A204.1 (cell line): Measurements from ENCODE around the gene MCM5.
"Not testable (repeated sequence)": the region's sequence is repeated elsewhere in the genome, so short reads cannot be mapped to it uniquely, and the experiment has no call there.

ENCODE experiments used
- FAIRE-seq: peaks from 2 replicates; lab custom pipeline; 2012; peaks lifted over from hg19 to GRCh38; lab: Jason Lieb, UNC

MCM5 gene

DNA sequence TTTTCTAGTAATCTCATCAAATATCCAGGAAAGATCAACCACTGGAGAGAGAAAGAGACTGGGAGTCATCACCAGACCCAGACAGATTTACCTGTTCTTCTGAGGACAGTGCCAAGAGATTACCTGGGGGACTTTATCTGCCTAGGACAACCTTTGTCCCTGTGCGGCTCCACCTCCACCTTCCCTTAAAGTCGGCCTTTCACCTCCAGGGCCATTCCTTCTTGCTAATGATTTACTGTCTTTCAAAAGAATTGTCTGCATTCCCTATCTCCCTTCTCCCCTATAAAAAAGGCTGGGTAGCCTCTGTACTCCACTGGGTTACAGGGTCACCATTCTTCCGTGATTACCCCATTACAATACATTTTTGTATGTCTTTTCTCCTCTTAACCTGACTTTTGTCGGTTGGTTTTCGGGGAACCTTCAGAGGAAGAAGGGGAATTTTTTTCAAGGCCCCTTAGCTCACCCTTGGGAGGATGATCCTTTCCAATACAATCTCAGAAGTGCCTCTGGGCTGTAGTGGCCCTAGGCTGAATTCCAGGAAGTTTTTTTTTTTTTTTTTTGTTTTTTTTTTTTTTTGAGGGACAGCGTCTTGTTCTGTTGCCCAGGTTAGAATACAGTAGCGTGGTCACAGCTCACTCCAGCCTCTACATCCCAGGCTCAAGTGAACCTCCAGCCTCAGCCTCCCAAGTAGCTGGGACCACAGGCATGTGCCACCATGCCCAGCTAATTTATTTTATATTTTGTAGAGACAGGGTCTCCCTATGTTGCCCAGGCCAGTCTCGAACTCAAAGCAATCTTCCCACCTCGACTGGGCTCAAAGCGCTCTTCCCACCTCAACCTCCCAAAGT, 20.6 kb upstream of the MCM5 start:
- FAIRE-seq, result no peak

DNA sequence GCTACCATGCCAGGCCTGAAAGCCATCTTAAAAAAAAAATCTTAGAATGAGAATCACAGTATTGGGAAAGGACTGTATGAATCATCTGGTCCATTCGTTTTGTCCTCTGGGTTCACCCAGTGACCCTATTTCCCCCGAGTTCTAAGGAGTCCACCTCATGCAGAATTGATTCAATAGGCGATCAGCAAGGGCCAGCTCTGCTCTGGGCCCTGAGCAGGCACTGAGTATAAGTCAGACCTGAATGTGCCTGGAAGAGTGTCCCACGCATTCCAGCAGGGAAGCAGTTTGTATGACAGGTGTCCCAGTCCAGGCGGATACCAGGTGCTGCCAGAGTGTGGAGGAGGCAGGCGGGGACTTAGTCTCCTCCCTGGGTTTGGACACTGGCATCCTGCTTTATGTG, 19.9 kb upstream of the MCM5 start:
- FAIRE-seq, result no peak

DNA sequence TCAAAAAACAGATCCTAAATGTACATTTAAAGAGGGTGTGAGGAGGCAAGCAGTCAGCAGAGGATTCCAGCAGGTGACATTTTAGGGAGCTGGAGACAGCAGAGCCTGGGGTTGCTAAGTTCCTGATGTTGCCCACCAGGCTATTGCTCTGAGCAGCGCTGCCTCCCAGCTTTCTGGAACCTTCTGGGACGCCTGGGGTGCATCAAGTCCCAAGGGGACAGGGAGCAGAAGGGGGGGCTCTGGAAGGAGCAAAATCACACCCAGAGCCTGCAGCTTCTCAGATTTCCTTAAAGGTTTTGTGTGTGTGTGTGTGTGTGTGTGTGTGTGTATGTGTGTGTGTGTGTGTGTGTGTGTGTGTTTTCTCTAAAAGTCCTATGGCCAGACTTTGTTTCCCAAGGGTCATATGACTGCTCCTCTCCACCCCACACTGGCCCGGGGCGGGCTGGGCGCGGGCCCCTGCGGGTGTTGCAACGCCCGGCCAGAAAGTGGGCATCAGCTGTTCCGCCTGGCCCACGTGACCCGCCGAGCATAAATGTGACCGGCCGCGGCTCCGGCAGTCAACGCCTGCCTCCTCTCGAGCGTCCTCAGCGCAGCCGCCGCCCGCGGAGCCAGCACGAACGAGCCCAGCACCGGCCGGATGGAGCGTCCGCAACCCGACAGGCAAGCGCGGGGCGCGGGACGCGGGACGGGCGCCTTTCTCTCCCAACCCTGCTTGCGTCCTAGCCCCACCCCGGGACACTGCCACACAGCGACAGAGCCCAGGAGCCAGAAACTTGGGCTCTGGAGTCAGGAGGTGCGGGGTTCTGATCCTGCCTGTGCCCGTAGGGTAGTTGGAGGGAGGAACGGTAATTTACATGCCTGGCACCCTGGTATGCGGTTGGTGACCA, 19.2 kb upstream of the MCM5 start, which contains the start of gene HMOX1:
TSS of gene HMOX1 (plus strand) at position 560 of the 887 bp plus-strand sequence. CDS start at position 638, 78 bp downstream.
- no peak for FAIRE-seq

DNA sequence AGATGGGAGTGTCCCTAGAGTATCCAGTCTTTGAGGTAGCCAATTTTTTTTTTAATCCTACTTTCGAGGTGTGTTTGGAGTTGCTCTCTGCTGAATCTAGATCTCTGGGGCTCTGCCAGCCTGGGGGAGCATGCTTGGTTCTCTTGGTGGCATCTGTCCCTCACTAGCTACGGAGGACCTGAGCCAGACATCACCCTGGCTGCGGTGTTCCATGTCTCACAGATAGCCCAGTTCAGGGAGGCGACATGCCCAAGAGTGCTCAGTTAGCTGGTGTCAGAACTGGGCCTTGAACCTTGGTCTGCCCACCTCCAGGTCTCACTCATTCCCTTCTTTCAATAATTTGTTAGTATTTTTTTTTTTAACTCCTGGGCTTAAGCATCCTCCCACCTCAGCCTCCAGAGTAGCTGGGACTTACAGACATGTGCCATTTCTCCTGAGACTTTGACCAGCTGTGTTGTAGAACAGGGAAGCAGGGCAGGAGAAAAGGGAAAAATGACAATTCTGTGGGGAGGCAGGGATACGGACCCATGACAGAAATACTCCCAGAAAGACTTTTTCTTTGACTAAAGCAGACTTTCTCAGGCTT, 18.4 kb upstream of the MCM5 start:
- no peak for FAIRE-seq

DNA sequence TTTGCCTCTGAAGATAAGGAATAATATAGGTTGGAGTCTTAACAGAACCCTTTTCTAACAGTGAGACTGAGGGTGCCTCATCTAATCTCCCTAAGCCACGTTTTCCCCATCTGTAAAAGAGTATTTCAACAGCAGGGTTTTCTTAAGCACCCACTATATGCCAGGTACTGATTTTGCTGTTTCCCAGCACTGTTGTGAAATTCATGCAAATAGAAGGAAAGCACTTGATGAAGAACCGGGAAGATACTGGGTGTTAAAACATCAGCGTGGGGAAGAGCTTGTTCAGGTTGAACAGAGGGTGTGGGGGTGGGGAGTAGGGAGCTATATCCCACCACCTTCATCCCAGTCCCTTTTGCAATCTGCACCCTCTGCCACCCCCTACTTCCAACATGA, 16.3 kb upstream of the MCM5 start:
- no peak for FAIRE-seq

DNA sequence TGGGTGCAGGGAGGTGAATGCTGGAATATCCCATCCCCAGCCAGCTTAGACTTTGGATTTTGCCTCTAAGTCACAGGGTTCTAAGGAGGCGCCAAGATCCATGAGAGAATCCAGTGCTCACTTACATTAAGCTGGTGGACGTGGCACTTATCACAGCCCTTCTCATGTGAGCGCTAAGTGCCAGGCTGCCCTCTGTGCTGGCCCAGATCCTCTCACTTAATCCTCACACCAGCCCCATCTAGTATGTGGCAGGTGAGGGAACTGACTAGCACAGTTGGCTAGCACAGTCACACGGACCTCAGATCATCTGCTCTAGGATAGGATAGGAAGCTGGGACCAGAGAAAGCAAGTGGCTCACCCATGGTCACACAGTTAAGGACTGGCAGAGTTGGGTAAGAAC, 15.4 kb upstream of the MCM5 start:
- FAIRE-seq, result no peak

DNA sequence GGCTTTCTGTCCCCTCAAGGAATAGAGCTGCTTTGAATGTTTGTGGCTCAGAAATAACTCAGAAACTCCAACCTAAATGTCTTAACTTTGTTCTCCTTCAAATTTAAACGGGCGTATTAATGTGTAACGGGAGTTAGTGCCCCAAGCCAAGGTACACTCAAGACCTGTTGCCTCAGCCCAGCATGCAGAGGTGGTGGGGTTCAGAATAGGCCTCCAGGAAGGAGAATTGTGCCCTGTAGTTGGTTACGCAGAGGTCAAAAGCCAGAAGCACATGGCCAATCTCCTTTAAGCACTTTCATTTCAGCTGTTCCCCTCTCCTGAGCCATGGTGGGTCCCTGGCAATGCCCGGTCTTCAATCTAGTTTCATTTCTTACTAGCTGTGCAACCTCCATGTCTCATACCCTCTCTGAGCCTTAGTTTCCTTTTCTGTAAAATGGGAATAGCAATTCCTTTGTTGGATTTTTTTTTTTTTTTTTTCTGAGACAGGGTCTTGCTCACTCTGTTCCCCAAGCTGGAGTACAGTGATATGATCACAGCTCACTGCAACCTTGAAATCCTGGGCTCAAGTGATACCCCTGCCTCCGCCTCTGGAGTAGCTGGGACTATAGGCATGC, 14.9 kb upstream of the MCM5 start:
- FAIRE-seq, result no peak

DNA sequence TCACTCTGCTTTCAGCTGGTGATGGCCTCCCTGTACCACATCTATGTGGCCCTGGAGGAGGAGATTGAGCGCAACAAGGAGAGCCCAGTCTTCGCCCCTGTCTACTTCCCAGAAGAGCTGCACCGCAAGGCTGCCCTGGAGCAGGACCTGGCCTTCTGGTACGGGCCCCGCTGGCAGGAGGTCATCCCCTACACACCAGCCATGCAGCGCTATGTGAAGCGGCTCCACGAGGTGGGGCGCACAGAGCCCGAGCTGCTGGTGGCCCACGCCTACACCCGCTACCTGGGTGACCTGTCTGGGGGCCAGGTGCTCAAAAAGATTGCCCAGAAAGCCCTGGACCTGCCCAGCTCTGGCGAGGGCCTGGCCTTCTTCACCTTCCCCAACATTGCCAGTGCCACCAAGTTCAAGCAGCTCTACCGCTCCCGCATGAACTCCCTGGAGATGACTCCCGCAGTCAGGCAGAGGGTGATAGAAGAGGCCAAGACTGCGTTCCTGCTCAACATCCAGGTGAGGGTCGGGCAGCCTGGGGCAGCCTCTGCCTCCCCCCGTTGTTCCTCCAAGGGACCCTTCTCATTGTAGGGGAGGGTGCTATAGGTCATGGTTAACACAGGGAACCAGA, 13.2 kb upstream of the MCM5 start:
- FAIRE-seq, result no peak

DNA sequence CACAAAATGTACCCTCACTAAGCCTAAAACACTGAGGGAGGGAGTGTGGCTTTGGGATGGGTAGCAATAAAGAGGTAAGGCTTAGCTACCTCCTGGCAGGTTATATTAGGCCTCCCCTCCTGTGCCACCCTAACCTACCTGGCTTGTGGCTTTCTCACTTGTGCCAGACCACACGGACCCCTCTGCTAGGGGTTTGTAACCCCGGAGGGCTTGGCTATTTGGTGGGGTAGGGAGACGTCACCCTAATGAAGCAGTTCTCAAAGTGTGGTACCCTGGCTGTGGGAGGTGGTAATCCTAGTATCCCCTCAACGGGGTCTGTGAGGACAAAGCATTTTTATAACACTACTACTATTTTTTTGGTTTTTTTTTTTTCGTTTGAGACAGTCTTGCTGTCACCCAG, 9.0 kb upstream of the MCM5 start:
- no peak for FAIRE-seq

DNA sequence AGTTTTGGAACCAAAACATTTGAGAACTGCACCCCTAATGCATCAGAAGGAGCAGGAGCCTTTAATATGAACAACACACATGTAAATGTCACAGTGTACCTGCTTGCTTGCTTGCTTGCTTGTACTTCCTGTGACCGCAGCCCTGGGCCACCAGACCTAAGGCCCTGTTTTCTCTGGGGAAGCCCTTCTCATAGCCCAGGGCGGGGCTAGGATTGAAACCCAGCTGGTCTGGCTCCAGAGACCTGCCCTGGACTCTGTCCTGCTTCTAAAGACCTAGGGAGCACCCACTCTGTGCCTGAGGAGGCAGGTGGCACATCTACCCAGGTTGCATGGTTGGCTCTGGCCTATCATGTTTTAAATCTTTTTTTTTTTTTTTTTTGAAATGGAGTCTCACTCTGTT, 7.6 kb upstream of the MCM5 start:
- FAIRE-seq, result no peak

DNA sequence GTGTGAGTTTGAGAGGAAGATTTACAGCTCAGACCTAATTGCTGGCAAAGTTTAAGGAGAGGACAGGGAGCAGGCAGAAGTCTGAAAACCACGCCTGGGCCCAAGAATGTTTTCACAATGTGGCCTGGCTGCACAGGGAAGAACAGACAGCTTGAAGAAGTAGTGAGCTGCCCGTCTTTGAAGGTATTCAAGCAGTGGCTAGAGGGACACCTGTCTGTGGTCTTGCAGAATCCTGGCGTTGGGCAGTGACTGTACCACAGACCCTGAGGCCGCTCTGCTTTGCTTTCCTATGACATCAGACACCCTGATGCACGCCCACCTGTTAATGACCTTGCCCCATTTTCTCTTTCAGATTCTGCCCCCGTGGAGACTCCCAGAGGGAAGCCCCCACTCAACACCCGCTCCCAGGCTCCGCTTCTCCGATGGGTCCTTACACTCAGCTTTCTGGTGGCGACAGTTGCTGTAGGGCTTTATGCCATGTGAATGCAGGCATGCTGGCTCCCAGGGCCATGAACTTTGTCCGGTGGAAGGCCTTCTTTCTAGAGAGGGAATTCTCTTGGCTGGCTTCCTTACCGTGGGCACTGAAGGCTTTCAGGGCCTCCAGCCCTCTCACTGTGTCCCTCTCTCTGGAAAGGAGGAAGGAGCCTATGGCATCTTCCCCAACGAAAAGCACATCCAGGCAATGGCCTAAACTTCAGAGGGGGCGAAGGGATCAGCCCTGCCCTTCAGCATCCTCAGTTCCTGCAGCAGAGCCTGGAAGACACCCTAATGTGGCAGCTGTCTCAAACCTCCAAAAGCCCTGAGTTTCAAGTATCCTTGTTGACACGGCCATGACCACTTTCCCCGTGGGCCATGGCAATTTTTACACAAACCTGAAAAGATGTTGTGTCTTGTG, 6.6 kb upstream of the MCM5 start:
- no peak for FAIRE-seq

DNA sequence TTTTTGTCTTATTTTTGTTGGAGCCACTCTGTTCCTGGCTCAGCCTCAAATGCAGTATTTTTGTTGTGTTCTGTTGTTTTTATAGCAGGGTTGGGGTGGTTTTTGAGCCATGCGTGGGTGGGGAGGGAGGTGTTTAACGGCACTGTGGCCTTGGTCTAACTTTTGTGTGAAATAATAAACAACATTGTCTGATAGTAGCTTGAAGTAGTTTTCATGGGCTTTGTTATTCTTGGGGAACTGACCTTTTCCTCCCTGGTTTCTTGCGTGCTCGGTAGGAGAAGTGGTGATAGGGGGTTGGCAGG, 6.0 kb upstream of the MCM5 start:
- no peak for FAIRE-seq

DNA sequence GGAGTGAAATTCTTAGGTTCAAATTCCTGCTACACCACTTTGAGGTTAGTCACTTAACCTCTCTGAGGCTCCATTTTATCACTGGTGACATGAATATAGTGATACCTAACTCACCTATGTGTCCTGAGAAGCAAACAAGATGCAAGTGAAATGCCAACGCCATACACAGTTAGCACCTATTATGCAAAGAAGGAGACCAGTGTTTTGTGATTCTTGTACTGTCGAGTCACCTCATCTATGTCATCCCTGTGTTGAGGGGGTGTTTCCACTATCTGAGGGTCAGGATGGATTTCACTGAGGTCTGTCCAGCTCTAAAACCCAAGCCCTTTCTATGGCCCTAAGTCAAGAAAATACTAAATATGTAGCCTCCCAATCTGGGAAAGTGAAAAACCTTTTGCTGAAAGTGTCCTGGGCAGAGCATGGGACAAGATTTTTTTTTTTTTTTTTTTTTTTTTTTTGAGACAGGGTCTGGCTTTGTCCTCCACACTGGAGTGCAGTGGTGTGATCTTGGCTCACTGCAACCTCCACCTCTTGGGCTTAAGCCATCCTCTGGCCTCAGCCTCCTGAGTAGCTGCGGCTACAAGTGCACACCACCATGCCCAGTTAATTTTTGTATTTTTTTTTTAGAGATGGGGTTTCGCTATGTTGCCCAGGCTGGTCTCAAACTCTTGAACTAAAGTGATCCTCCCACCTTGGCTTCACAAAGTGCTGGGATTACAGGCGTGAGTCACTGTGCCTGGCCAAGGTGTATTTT, 5.0 kb upstream of the MCM5 start:
- FAIRE-seq, result no peak

DNA sequence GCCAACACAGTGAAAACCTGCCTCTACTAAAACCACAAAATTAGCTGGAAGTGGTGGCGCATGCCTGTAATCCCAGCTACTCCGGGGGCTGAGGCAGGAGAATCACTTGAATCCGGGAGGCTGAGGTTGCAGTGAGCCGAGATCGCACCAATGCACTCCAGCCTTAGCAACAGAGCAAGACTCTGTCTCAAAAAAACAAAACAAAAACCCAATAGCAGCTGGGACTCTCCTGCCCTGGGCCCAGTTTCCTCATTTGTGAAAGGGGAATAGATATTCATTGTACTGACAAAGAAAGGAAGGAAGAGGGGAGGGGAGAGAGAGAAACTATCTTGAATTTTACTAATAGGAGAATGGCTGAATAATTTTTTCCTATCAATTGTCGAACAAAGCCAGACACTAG, 3.3 kb upstream of the MCM5 start:
- FAIRE-seq, result not testable (repeated sequence)

DNA sequence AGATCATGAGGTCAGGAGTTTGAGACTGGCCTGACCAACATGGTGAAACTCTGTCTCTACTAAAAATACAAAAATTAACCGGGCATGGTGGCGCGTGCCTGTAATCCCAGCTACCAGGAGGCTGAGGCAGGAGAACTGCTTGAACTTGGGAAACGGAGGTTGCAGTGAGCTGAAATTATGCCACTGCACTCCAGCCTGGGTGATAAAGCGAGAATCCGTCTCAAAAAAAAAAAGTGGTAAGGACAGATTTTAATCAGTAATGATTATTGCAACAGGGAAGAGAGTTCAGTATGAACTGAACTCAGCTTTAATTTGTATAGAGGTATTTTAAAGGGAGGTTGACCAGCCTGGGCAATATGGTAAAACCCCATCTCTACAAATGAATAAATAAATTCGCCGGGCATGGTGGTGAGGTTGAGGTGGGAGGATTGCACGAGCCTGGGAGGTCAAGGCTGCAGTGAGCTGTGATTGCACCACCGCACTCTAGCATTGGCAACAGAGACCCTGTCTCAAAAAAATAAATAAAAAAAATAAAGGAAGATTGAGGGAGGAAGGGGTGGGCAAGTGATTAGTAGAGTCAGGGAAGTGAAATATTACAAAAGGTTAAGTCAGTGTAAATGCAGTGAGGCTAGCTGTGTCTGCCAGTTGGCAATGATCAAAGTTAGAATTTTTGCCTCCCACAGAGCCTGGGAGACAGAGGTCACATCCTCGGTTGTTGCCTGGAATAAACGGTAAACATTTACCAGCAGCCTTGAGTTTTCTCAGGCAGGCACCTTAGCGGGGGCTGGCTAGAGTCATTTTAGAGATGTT, 2.6 kb upstream of the MCM5 start:
- no peak for FAIRE-seq

DNA sequence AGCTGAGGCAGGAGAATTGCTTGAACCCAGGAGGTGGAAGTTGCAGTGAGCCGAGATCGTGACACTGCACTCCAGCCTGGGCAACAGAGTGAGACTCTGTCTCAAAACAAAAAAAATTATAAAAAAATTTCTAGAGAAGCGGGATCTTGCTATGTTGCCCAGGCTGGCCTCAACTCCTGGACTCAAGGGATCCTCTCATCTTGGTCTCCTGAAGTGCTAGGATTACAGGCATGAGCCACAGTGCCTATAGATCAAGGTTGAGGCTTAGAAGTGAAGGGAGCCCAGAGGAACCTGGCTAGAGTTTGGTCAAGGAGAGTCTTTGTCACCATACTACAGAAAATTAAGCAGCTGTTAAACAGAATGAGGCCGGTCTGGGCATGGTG, 1.4 kb upstream of the MCM5 start:
- FAIRE-seq, result no peak

DNA sequence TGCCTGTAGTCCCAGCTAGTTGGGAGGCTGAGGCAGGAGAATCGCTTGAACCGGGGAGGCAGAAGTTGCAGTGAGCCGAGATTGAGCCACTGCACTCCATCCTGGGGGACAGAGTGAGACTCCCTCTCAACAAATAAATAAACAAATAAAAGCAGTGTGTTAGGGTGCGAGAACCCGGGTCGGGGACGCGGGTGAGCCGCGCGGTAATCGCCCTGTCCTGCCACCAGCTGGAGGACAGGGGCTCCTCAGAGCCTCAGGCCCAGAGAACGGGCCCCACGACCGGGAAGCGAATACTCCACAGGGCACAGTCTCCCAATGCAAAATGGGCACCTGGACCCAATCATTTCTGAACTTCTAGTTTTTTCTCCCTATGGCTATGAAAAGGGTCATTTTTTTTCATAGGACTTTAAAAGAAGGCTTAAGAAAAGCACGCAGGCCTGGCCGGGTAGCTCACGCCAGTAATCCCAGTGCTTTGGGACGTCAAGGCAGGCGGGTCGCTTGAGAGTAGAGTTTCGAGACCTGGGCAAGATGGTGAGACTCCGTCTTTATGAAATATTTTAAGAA, 744 bp upstream of the MCM5 start:
- FAIRE-seq, result no peak

DNA sequence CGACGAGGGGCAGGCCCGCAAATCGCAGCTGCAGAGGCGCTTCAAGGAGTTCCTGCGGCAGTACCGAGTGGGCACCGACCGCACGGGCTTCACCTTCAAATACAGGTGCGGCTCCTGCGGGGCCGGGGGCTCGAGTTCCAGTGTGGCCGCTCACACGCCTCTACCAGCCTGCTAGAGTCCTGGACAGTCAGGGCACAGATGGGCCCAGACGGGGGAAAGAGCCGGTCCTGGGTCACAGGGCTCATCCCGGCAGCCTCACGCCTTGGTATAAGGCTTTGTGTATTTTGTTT, 506 bp downstream of the MCM5 start:
- no peak for FAIRE-seq

DNA sequence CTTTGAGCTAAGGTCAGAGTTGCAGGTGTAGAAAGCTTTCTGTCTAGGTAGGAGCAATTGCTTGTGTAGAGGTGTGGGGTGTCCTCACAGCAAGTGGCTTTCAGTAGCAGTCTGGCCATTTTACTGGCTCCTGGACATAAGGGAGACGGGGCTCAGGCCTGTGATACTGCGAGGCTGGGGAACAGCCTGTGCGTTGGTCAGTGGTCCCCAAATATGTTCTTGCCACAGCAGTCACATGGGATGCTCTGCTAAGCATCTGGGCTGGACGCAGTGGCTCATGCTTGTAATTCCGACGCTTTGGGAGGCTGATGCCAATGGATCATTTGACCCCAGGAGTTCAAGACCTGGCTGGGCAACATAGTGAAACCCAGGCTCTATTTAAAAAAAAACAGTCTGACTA, 1.9 kb downstream of the MCM5 start:
- no peak for FAIRE-seq

DNA sequence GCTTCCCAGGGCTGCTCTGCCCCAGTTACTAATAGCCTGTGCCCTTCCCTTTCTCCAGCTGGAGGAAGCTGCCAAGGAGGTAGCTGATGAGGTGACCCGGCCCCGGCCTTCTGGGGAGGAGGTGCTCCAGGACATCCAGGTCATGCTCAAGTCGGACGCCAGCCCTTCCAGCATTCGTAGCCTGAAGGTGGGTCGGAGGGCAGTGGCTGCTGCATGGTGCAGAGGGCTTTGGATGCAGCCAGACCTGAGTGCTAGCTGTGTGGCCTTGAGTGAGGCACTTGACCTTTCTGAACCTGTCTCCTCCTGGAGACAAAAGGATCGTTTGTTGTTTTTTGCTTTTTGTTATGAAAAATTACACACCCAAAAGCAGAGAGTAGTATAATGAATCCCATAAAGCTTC, 3.4 kb downstream of the MCM5 start:
- no peak for FAIRE-seq
